Fibroblast of skin of right quadriceps (primary cell): ENCODE measurements around the gene CBFB.

Experiments
- DNase-seq: peaks from one replicate; pipeline ENCODE4 v3.0.0-alpha.2; 2013

The CBFB gene

GRCh38 chr16:67043420-67043819 lies 14.5 kb downstream of the CBFB start:
- DNase-seq: no peak

GRCh38 chr16:67050796-67051195 lies 21.8 kb downstream of the CBFB start:
- DNase-seq: no peak

GRCh38 chr16:67052399-67052798 lies 23.4 kb downstream of the CBFB start:
- no peak for DNase-seq

- no peak for DNase-seq
Measured at GRCh38 chr16:67053767-67054334, 24.9 kb downstream of the CBFB start.

GRCh38 chr16:67054901-67055300 lies 26.0 kb downstream of the CBFB start:
- DNase-seq: no peak

GRCh38 chr16:67055712-67056487 lies 27.0 kb downstream of the CBFB start:
- peak; percentile 97 for DNase-seq

GRCh38 chr16:67063008-67063407 lies 34.1 kb downstream of the CBFB start:
- DNase-seq: no peak

GRCh38 chr16:67068212-67068753 lies 39.3 kb downstream of the CBFB start:
- no peak for DNase-seq

- no peak for DNase-seq
Measured at GRCh38 chr16:67071476-67072048, 42.6 kb downstream of the CBFB start.

GRCh38 chr16:67075331-67075730 lies 46.4 kb downstream of the CBFB start:
- DNase-seq: no peak

GRCh38 chr16:67077871-67078270 lies 48.9 kb downstream of the CBFB start:
- DNase-seq: no peak

- no peak for DNase-seq
Measured at GRCh38 chr16:67082100-67082499, 53.2 kb downstream of the CBFB start.

GRCh38 chr16:67082891-67083290 lies 53.9 kb downstream of the CBFB start:
- no peak for DNase-seq

GRCh38 chr16:67084345-67085028 lies 55.5 kb downstream of the CBFB start:
- peak; percentile 41 for DNase-seq

GRCh38 chr16:67086822-67087221 lies 57.9 kb downstream of the CBFB start:
- DNase-seq: no peak

- DNase-seq: no peak
Measured at GRCh38 chr16:67087291-67087690, 58.3 kb downstream of the CBFB start.

- DNase-seq: no peak
Measured at GRCh38 chr16:67087803-67088202, 58.9 kb downstream of the CBFB start.

- no peak for DNase-seq
Measured at GRCh38 chr16:67088551-67088950, 59.6 kb downstream of the CBFB start.

GRCh38 chr16:67089101-67089500 lies 60.2 kb downstream of the CBFB start:
- no peak for DNase-seq

- peak; percentile 93 for DNase-seq
Measured at GRCh38 chr16:67091906-67092566, 63.1 kb downstream of the CBFB start.

- no peak for DNase-seq
Measured at GRCh38 chr16:67093098-67093726, 64.3 kb downstream of the CBFB start.

GRCh38 chr16:67098599-67098998 lies 69.7 kb downstream of the CBFB start:
- no peak for DNase-seq
